ENCODE measurements around the gene ZNF454.

ZNF454 gene

GRCh38 chr5:178986326-178986960 is 45.4 kb downstream of the ZNF454 start:
- Histone ChIP-seq H3K36me3 (ENCODE audit: insufficient read depth, low read length) (no peaks in the 10 kb centered on the region), H2AFZ (ENCODE audit: low read depth, low read length) (no peak overlapping the region), H3K9me3 (ENCODE audit: low read length) (peaks cover 41% of the 10 kb centered on the region), H3K4me3 (ENCODE audit: low read length) (no peak overlapping the region), H3K4me1 (ENCODE audit: insufficient read depth, low read length) (no peaks in the 10 kb centered on the region), H3K27me3 (ENCODE audit: insufficient read depth, low read length) (no peaks in the 10 kb centered on the region)

GRCh38 chr5:178988436-178989220 is 47.6 kb downstream of the ZNF454 start:
- Histone ChIP-seq H3K4me3 (ENCODE audit: low read length) (no peak overlapping the region), H3K36me3 (ENCODE audit: insufficient read depth, low read length) (no peaks in the 10 kb centered on the region), H2AFZ (ENCODE audit: low read depth, low read length) (no peak overlapping the region), H3K27me3 (ENCODE audit: insufficient read depth, low read length) (peaks cover 8% of the 10 kb centered on the region), H3K9me3 (ENCODE audit: low read length) (peaks cover 28% of the 10 kb centered on the region), H3K4me1 (ENCODE audit: insufficient read depth, low read length) (no peaks in the 10 kb centered on the region)

- no peaks in the 10 kb centered on the region for H3K4me1 ChIP-seq (ENCODE audit: insufficient read depth, low read length)
- peaks cover 15% of the 10 kb centered on the region for H3K27me3 ChIP-seq (ENCODE audit: insufficient read depth, low read length)
- peaks cover 27% of the 10 kb centered on the region for H3K9me3 ChIP-seq (ENCODE audit: low read length)
- no peak overlapping the region for H3K4me3 ChIP-seq (ENCODE audit: low read length)
- no peaks in the 10 kb centered on the region for H3K36me3 ChIP-seq (ENCODE audit: insufficient read depth, low read length)
- H2AFZ ChIP-seq (ENCODE audit: low read depth, low read length): no peak overlapping the region
These were observed 48.3 kb downstream of the ZNF454 start for GRCh38 chr5:178989311-178989710.

- Histone ChIP-seq H3K36me3 (ENCODE audit: insufficient read depth, low read length) (no peaks in the 10 kb centered on the region), H3K27me3 (ENCODE audit: insufficient read depth, low read length) (peaks cover 23% of the 10 kb centered on the region), H3K4me1 (ENCODE audit: insufficient read depth, low read length) (no peaks in the 10 kb centered on the region), H2AFZ (ENCODE audit: low read depth, low read length) (no peak overlapping the region), H3K4me3 (ENCODE audit: low read length) (no peak overlapping the region), H3K9me3 (ENCODE audit: low read length) (peaks cover 26% of the 10 kb centered on the region)
These were observed 49.5 kb downstream of the ZNF454 start for GRCh38 chr5:178990491-178990890.

GRCh38 chr5:178991190-178992145 is 50.5 kb downstream of the ZNF454 start:
- Histone ChIP-seq H3K4me3 (ENCODE audit: low read length) (no peak overlapping the region), H3K36me3 (ENCODE audit: insufficient read depth, low read length) (no peaks in the 10 kb centered on the region), H2AFZ (ENCODE audit: low read depth, low read length) (no peak overlapping the region), H3K27me3 (ENCODE audit: insufficient read depth, low read length) (peaks cover 33% of the 10 kb centered on the region), H3K4me1 (ENCODE audit: insufficient read depth, low read length) (no peaks in the 10 kb centered on the region), H3K9me3 (ENCODE audit: low read length) (peaks cover 22% of the 10 kb centered on the region)

- Histone ChIP-seq H3K9me3 (ENCODE audit: low read length) (peaks cover 20% of the 10 kb centered on the region), H3K27me3 (ENCODE audit: insufficient read depth, low read length) (peaks cover 42% of the 10 kb centered on the region), H2AFZ (ENCODE audit: low read depth, low read length) (no peak overlapping the region), H3K4me3 (ENCODE audit: low read length) (no peak overlapping the region), H3K36me3 (ENCODE audit: insufficient read depth, low read length) (no peaks in the 10 kb centered on the region), H3K4me1 (ENCODE audit: insufficient read depth, low read length) (no peaks in the 10 kb centered on the region)
These were observed 51.4 kb downstream of the ZNF454 start for GRCh38 chr5:178992291-178992895.

- H3K27me3 ChIP-seq (ENCODE audit: insufficient read depth, low read length): peaks cover 46% of the 10 kb centered on the region
These were observed 52.3 kb downstream of the ZNF454 start for GRCh38 chr5:178993236-178993765.

GRCh38 chr5:178993955-178994579 is 53.1 kb downstream of the ZNF454 start:
- Histone ChIP-seq H3K9me3 (ENCODE audit: low read length) (peaks cover 25% of the 10 kb centered on the region), H3K4me3 (ENCODE audit: low read length) (peak overlapping the region; percentile 27), H3K4me1 (ENCODE audit: insufficient read depth, low read length) (no peaks in the 10 kb centered on the region), H3K36me3 (ENCODE audit: insufficient read depth, low read length) (no peaks in the 10 kb centered on the region), H3K27me3 (ENCODE audit: insufficient read depth, low read length) (peaks cover 47% of the 10 kb centered on the region), H2AFZ (ENCODE audit: low read depth, low read length) (no peak overlapping the region)

More at GRCh38 chr5:178993236-178993765, 52.3 kb downstream of the ZNF454 start:
- no peak overlapping the region for H2AFZ ChIP-seq (ENCODE audit: low read depth, low read length)
- no peak overlapping the region for H3K4me3 ChIP-seq (ENCODE audit: low read length)
- H3K4me1 ChIP-seq (ENCODE audit: insufficient read depth, low read length): no peaks in the 10 kb centered on the region
- no peaks in the 10 kb centered on the region for H3K36me3 ChIP-seq (ENCODE audit: insufficient read depth, low read length)
- H3K9me3 ChIP-seq (ENCODE audit: low read length): peaks cover 21% of the 10 kb centered on the region

- Histone ChIP-seq H3K27me3 (ENCODE audit: insufficient read depth, low read length) (peaks cover 47% of the 10 kb centered on the region), H3K4me1 (ENCODE audit: insufficient read depth, low read length) (no peaks in the 10 kb centered on the region), H3K4me3 (ENCODE audit: low read length) (peak within 1 kb of the TSS; percentile 27), H3K36me3 (ENCODE audit: insufficient read depth, low read length) (no peaks in the 10 kb centered on the region), H2AFZ (ENCODE audit: low read depth, low read length) (no peak within 1 kb of the TSS), H3K9me3 (ENCODE audit: low read length) (peaks cover 18% of the 10 kb centered on the region)
These were observed 53.8 kb downstream of the ZNF454 start, which contains the start of gene GRM6 for GRCh38 chr5:178994580-178995340. Gene GRM6, minus strand, starts transcription at chr5:178995320. Its CDS starts 376 bp downstream, at chr5:178994944.

- Histone ChIP-seq H3K9me3 (ENCODE audit: low read length) (peaks cover 14% of the 10 kb centered on the region), H2AFZ (ENCODE audit: low read depth, low read length) (no peak overlapping the region), H3K36me3 (ENCODE audit: insufficient read depth, low read length) (no peaks in the 10 kb centered on the region), H3K27me3 (ENCODE audit: insufficient read depth, low read length) (peaks cover 47% of the 10 kb centered on the region), H3K4me1 (ENCODE audit: insufficient read depth, low read length) (no peaks in the 10 kb centered on the region), H3K4me3 (ENCODE audit: low read length) (no peak overlapping the region)
These were observed 54.3 kb downstream of the ZNF454 start for GRCh38 chr5:178995341-178995690.

GRCh38 chr5:178996156-178996555 is 55.2 kb downstream of the ZNF454 start:
- H3K4me3 ChIP-seq (ENCODE audit: low read length): no peak overlapping the region
- H3K4me1 ChIP-seq (ENCODE audit: insufficient read depth, low read length): no peaks in the 10 kb centered on the region
- peaks cover 47% of the 10 kb centered on the region for H3K27me3 ChIP-seq (ENCODE audit: insufficient read depth, low read length)
- H3K9me3 ChIP-seq (ENCODE audit: low read length): peaks cover 10% of the 10 kb centered on the region
- H2AFZ ChIP-seq (ENCODE audit: low read depth, low read length): no peak overlapping the region
- H3K36me3 ChIP-seq (ENCODE audit: insufficient read depth, low read length): no peaks in the 10 kb centered on the region

Measured in neuron (in vitro differentiated cells).